Myocyte (in vitro differentiated cells): ENCODE results near the gene INO80. TPM values are rescaled to one million over a fixed set of nuclear protein-coding genes. Genes with fewer than 3 reads are reported as not detected.
"Not testable (repeated sequence)": the region's sequence is repeated elsewhere in the genome, so short reads cannot be mapped to it uniquely, and the experiment has no call there.

Source experiments
- DNase-seq: peaks from one replicate; pipeline ENCODE4 v3.0.0-alpha.2; 2012; ENCODE audit warnings: low read depth
- total RNA-seq: library from RNA; depleted of rRNA; stranded (reverse); fragments of >200 nt; gene quantifications from 2 replicates; pipeline ENCODE4 v1.2.3, GENCODE V29; 2014

INO80 gene
- total RNA-seq, 1 donor from 2014 or later, result 14.0 TPM

DNA sequence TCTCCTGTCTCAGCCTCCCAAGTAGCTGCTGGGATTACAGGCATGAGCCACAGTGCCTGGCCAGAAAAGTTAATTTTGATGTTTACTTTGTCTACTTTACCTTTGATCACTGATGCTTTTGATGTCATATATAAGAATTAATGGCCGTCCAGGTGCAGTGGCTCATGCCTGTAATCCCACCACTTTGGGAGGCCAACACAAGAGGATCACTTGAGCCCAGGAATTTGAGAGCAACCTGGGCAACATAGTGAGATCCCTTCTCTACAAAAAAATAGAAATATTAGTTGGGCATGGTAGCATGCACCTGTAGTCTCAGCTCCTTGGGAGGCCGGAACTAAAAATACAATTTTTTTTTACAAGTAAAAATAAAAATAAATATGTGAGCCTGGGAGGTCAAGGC lies 6.8 kb upstream of the INO80 start:
- no peak for DNase-seq

DNA sequence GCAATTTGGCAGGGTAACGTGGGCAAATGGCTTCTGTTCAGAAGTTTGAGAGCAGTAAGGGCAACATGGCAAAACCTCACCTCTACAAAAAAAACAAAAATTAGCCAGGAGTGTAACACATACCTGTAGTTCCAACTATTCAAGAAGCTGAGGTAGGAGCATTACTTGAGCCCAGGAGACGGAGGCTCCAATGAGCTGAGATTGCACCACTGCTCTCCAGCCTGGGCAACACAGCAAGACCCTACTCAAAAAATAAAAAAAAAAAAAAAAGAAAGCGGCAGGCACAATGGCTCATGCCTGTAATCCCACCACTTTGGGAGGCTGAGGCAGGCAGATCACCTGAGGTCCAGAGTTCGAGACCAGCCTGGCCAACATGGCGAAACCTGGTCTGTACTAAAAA lies 5.9 kb upstream of the INO80 start:
- no peak for DNase-seq

DNA sequence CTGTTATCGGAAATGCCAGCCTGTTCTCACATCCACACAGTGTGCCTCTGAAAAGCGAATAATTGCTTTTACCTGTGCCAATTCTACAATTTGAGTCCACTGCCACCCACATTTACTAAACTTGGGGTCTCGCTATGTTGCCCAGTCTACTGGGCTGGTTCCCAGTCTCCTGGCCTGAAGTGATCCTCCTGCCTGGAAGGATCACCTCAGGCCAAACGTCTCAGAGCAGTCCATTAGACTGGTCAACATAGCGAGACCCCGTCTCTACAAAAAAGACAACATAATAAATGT lies 827 bp upstream of the INO80 start:
- DNase-seq, result no peak

DNA sequence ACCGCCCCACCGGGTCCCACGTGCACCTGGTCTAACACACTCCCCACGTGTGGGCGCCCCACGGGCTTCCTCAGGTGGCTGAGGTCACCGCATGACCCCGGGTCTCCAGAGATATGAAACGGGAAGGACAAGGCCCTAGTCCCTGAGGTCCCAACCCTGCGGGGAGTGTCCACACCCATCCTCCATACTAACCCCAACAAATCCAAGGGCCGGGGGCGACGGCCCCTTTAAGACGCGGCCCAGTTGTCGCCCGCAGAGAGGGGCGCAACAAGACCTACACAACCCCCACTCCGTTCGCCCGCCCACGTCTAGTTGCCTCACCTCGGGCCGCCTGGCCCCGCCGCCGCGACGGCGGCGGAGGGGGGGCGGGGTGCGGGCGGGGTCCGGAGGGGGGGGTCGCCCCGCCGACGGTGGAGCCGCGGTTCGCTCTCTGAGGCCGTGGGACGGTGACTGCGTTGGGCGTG lies 396 bp downstream of the INO80 start:
- DNase-seq, result peak; percentile 62

DNA sequence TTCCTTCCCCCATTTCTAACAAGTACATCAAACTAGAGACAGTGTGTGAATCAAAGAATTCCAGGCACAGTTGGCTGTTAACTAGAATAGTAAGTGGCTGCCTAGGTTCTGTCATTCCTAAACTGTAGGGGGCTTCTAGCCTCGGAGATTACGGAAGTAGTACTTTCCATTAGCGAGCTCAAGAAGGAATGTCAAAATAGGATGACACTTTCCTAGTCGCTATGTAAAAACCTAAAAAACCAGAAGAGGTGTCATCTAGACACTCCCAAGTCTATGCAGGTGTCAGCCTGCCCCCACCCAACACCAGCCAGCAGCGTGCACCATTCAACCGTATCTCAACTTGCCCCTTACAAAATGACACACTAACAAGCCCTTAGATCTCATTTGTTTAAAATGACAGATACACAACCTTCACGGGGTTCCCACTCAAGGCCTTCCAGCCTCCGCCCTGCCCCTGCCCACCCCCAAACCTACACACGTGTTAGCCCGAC lies 874 bp downstream of the INO80 start:
- DNase-seq, result peak; percentile 31

DNA sequence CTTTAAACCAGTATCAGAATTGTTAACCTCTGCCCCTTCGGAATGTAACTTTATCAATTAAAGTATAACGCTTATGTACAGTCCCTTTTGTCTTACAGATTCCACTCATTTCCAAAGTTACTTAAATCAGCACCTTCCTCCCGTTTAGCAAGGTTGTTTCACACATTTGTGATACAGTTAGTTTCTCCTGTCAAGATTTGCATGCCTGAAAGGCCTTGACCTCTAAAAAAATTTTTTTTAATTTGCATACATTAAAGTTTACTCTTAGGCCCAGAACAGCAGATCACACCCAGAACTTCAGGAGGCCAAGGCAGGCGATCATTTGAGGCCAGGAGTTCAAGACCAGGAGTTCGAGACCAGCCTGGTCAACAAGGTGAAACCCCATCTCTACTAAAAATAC lies 9.1 kb downstream of the INO80 start:
- no peak for DNase-seq

DNA sequence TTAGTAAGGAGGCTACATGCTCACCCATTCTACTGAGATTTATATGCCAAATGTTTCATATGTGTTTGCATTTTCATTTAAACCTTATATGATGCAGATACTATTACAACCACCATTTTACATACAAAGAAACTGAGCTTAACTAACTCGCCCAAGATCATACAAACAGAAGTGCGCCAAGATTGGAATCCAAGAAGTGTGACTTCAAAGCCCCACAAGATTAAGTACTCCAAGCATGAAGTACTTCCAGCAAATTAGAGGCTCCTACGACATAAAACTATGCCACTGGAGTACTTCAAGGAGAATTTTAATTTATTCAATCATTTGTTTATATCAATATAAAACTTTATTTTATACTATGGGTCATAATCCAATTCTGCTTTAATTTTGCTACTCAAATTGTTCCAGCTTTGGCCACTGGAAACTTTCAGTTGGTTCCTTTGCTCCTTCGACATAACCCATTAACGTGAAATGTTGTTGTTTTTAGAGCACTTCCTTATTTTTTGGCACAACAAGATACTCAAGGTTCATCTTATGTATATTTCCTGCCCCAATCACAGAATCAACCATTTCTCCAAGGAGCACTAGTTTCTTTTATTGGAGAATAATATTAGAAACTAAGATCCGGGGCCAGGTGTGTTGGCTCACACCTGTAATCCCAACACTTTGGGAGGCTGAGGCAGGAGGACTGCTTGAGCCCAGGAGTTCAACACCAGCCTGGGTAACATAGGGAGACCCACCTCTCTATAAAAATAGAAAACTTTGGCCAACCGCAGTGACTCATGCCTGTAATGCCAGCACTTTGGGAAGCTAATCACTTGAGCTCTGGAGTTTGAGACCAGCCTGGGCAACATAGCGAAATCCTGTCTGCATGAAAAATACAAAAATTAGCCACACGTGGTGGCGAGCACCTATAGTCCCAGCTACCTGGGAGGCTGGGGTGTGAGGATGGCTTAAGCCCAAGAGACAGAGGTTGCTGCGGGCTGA lies 10.4 kb downstream of the INO80 start:
- DNase-seq, result peak; percentile 25

DNA sequence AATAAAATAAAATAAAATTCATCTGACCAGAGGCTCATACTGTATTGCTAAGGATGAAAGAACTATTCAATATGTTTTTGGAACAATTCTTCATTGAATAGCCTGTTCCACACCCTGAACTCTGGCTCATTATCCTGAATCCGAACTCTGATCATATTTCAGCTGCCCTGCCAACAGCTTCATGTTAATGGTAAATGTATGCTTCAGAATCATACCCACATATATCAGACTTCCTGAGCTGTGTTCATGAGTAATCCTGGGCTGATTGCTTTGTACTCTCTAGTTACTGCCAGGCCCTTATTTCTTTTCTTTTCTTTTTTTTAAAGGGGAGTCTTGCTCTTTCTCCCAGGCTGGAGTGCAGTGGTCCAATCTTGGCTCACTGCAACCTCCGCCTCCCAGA lies 11.8 kb downstream of the INO80 start:
- DNase-seq, result no peak

DNA sequence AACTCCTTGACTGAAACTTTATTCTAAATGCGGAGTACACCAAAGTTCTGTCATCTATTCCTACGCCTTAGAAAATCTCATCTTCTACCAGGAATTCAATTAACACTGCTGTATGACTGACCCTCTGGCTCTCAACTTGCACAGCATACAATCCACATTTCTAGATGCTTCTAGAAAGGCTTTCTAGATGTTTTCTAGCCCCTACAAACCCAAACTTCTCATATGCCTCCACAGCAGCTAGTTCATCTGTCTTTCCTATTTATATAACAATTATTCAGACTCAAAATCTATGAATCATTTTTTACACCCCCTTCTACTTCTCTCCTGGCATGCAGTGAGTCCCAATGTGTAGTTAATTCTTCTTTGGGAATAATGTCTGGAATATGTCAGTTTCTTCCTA lies 13.2 kb downstream of the INO80 start:
- DNase-seq, result no peak

DNA sequence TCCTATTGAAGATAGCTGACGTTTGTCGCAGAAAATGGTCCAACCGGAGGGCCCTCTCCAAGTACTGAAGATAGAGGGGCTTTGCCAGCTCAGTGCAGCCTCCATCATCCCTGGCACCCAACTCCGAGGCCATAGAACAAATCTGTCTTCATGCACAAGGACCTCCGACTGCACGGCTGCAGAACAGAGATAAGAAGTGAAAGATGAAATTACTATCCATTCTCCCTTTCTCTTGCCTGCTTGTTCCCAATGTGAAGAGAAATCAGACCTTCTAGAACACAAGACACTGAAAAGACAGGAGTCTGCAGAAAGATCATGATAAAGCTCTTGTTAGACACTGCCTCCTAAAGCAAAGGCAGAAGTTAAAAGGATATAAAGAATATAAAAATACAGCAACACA lies 19.9 kb downstream of the INO80 start:
- no peak for DNase-seq

DNA sequence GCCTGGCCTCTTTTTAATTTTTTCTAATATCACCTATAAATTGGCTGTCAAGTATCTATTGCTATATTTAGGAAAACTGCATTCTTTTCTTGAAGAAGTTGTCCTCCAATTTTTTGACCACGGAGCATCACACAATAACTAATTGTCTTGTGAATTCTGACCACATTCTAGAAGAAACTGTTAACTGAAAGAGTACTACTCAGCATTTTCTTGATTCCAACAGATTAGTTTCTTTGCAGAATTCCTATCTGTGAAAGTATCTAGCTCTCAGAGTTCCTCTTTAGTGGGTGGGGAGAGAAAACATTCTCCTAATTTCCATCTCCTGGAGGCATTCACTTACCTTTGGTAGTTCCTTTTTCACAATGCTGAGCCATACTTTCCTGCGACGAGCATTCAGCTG lies 31.1 kb downstream of the INO80 start:
- DNase-seq, result no peak

DNA sequence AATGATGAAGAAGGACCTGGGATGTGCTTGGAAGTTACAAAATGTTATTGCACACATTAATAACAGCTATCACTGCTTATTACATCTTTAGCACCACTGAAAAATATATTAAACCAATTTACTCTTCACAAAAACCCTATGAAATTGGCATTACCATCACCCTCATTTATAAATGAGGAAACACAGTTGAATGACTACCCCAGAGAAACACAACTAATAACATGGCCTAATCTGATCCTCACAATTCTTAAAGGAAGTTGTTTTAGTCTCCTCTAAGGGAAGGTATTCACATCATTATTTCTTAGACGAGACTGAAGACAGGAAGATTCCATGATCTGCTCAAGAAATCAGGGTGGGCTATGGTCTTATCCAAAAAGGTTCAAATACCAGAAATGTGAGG lies 35.9 kb downstream of the INO80 start:
- DNase-seq, result no peak

DNA sequence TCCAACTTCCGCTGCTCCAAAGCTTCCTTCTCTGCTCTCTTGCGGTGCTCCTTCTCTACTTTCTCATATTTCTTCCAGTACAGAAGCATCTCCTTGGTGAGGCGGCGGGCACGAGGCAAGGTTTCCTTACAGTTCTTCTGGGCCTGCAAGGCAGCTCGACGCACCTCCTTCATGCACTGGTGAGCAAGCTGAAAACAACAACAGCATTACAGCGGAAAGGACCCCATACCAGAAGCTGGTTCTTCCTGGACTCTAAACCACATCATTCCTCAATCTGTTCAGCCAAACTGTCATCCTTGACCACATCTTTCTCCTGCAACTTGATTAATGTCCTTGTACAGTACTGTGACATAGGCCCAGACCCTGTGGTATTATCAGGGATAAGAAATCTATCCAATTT lies 36.4 kb downstream of the INO80 start:
- no peak for DNase-seq

DNA sequence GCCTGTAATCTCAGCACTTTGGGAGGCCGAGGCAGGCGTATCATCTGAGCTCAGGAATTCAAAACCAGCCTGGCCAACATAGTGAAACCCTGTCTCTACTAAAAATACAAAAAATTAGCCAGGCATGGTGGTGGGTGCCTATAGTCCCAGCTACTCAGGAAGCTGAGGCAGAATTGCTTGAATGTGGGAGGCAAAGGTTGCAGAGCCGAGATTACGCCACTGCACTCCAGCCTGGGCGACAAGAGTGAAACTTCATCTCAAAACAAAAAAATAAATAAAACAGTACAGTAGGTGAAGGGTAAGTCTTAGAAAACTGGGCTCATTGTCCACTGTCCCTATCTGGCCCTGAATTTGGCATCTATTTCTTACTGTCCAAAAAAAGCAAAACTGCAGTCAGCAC lies 37.2 kb downstream of the INO80 start:
- not testable (repeated sequence) for DNase-seq

DNA sequence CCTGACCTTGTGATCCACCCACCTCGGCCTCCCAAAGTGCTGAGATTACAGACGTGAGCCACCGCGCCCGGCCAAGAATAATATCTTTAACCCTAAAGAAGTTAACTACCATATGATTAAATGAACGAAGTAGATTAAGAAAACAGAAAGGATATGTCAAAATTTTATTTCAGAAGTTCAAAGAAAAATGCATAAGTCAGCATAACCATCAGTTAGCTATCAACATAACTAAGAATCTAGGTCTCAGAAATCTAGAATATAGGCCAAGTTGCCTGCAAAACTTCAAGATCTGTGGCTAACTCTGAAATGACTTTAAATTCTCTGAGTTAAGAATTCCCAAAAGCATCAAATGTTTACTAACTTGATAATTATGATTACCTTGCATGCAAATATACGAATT lies 38.0 kb downstream of the INO80 start:
- no peak for DNase-seq

DNA sequence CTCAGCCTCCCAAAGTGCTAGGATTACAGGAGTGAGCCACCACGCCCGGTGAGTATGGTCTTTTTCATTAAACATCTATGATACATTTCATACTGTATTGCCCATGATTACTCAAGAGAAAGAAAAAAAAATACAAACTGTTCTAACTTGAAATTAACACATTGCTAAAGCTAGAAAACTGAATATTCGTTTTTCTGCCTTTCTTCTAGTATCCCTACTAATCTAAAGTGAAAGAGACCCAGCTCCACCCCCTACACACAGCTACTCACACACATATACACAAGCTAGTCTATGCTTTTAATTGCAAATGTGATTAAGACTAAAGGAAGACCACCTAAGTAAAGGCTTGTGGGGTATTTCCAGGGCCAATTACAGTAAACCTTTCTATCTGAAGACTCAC lies 43.1 kb downstream of the INO80 start:
- DNase-seq, result no peak

DNA sequence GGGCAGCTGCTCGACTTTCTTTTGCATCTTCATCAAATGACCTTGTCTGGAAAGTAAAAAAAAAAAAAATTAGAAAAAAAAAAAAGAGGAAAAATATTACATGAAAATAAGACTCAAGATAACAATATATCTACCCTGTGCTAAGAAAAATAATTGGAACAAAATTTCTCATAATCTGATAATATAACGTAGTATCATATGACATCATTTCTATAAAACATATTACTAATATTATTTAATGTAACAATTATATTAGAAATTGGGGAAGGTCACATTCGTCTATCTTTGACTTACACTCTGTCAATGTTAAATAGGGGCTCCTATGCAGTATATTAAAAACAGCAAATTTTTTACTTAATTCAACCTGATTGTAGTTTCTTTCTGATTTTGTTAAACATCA lies 44.1 kb downstream of the INO80 start:
- DNase-seq, result no peak

DNA sequence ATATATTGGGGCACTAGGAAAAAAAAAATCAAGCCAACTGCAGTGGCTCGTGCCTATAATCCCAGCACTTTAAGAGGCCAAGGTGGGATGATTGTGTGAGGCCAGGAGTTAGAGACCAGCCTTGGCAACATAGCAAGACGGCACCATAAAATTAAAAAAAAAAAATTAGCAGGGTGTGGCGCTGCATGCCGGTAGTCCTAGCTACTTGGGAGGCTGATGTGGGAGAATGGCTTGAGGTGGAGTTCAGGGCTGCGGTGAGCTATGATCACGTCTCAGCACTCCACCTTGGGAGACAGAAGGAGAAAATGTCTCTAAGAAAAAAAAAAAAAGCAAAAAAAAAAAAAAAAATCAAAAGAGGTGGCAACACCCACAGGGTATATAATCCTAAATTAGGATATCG lies 49.6 kb downstream of the INO80 start:
- DNase-seq, result no peak

DNA sequence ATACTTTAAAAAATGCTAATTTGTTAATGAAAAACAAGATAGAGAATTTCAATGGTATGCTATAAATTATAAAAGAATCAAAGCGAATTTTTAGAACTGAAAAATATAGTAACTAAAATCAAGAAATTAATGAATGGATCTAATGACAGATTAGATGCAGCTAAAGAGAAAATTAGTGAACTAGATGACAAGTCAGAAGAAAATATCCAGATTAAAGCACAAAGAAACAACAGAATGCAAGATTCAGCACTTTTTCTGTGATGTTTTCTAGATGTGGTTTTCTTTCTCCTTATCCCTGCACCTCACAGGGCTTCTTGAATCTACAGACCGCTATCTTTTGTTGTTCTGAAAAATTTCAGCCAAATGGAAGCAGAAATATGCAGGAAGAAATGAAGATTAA lies 54.4 kb downstream of the INO80 start:
- DNase-seq, result no peak

DNA sequence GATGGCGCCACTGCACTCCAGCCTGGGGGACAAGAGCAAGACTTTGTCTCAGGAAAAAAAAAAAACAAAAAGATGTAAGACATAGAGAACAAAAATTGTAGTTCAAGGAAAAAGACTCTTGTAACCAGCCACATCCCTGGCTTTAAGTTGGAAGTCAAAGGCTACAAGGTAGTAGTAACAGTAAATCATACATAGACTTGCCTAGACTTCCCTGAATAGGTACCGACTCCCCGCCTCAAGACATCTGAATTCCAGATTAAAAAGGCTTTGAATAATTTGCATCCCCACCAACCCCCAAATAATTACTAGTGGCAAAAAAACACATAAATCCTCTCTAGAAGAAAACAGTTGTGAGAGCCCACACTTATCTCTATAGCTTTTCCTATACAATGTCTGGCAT lies 55.6 kb downstream of the INO80 start:
- DNase-seq, result no peak

DNA sequence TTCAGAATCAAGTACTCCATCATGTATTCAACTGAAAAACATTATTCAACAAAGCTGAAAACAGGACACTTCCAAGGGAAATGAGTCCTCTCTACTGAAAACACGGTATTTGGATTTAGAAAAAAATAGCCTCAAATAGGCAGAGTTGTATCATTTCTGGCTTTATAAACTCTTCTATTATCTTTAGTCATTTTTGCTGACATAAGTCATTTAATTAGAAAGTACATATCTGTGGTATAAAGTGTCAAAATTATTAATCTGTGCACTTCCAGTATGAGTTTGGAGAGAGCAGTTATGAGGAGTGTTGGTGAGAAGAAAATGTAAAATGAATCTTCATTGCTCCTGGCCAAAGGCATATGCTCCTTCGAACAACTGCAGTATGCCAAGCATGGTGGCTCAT lies 59.3 kb downstream of the INO80 start:
- DNase-seq, result no peak

DNA sequence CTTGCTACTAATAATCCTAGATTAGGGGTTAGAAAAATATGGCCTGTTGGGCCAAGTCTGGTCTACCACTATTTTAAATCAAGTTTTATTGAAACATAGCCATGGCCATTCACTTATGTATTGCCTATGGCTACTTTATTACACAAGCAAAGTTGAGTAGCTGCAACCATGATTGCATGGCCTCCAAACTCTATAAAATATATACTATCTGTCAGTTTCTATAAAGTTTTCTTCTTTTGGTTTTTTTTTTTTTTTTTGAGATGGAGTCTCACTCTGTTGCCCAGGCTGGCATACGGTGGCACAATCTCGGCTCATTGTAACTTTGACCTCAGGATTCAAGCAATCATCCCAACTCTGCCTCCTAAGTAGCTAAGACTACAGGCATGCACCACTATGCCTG lies 60.4 kb downstream of the INO80 start:
- no peak for DNase-seq

DNA sequence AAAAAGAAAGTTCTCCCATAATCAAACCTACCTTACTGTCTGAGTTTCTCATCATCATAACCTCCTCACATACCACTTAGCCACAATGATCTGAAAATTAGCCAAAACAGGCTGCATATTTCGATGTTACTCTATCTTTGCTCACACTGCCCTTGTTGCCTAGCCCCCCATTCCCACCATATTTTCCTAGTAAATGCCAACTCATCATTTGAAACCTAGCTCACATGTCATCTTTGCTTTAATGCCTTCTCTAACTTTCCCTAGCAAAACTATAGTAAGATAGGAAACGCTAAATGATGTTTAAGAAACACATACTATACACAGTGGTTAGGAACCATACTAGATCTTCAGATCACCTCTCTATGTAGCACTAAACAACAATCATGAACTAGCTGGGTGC lies 64.9 kb downstream of the INO80 start:
- no peak for DNase-seq
